ENCODE results near the gene BTN1A1.

BTN1A1 gene

GRCh38 chr6:26556263-26557070 lies 56.4 kb downstream of the BTN1A1 start (continued):
- TF ChIP-seq ZNF792 (tag by site-specific recombination; IDR thresholded peaks at IDR 0.05) (no peak), ZBTB20 (tag by site-specific recombination; IDR thresholded peaks at IDR 0.05) (peak; percentile 75), ZNF211 (tag by site-specific recombination; IDR thresholded peaks at IDR 0.05; ENCODE audit: low read depth) (no peak), ZNF121 (tag by site-specific recombination; IDR thresholded peaks at IDR 0.05) (no peak), MYNN (tag by site-specific recombination; IDR thresholded peaks at IDR 0.05; ENCODE audit: borderline replicate concordance) (no peak), HOXD13 (CRISPR knock-in tag; IDR thresholded peaks at IDR 0.05; ENCODE audit: borderline replicate concordance) (no peak), WT1 (tag by site-specific recombination; IDR thresholded peaks at IDR 0.05) (no peak), PRDM6 (tag by site-specific recombination; IDR thresholded peaks at IDR 0.05) (peak; percentile 66), ZNF335 (tag by site-specific recombination; conservative IDR thresholded peaks at IDR 0.05) (peak; percentile 84), ZFHX2 (tag by site-specific recombination; conservative IDR thresholded peaks at IDR 0.05) (no peak), ZNF202 (tag by site-specific recombination; IDR thresholded peaks at IDR 0.05; ENCODE audit: borderline replicate concordance) (no peak), ZBTB10 (tag by site-specific recombination; IDR thresholded peaks at IDR 0.05) (no peak), ZNF677 (tag by site-specific recombination; IDR thresholded peaks at IDR 0.05) (no peak), ZNF701 (tag by site-specific recombination; IDR thresholded peaks at IDR 0.05) (no peak), ZNF274 (IDR thresholded peaks at IDR 0.05; ENCODE audit: low read length) (no peak), ZNF274 (tag by site-specific recombination; IDR thresholded peaks at IDR 0.05; ENCODE audit: borderline replicate concordance) (no peak), ZBTB21 (tag by site-specific recombination; IDR thresholded peaks at IDR 0.05) (0 out of 2 replicates have a peak, but pooled peaks have one; percentile 25), ZNF426 (tag by site-specific recombination; IDR thresholded peaks at IDR 0.05) (no peak), ZNF16 (tag by site-specific recombination; IDR thresholded peaks at IDR 0.05; ENCODE audit: low read depth) (no peak), OSR2 (tag by site-specific recombination; IDR thresholded peaks at IDR 0.05) (no peak), OVOL3 (tag by site-specific recombination; IDR thresholded peaks at IDR 0.05) (no peak), ZNF660 (tag by site-specific recombination; IDR thresholded peaks at IDR 0.05) (peak; percentile 99), KLF8 (tag by site-specific recombination; IDR thresholded peaks at IDR 0.05) (peak; percentile 67), ZFP41 (tag by site-specific recombination; IDR thresholded peaks at IDR 0.05; ENCODE audit: borderline replicate concordance) (no peak), ZNF404 (tag by site-specific recombination; IDR thresholded peaks at IDR 0.05) (no peak), HOXA7 (CRISPR knock-in tag; IDR thresholded peaks at IDR 0.05; ENCODE audit: borderline replicate concordance) (no peak), ZNF140 (tag by site-specific recombination; IDR thresholded peaks at IDR 0.05) (no peak), ZNF391 (tag by site-specific recombination; IDR thresholded peaks at IDR 0.05; ENCODE audit: borderline replicate concordance, low read depth) (peak; percentile 90; the same call in 1 of the 2 replicates), ZNF658 (tag by site-specific recombination; IDR thresholded peaks at IDR 0.05) (no peak), ZBTB1 (tag by site-specific recombination; IDR thresholded peaks at IDR 0.05) (no peak), MEIS1 (CRISPR knock-in tag; IDR thresholded peaks at IDR 0.05; ENCODE audit: borderline replicate concordance) (no peak), ZNF791 (tag by site-specific recombination; IDR thresholded peaks at IDR 0.05) (no peak), ZNF707 (tag by site-specific recombination; IDR thresholded peaks at IDR 0.05) (no peak), ZNF2 (tag by site-specific recombination; IDR thresholded peaks at IDR 0.05) (peak; percentile 66; the same call in 1 of the 2 replicates)
- TF ChIP-seq, protein P1, sequence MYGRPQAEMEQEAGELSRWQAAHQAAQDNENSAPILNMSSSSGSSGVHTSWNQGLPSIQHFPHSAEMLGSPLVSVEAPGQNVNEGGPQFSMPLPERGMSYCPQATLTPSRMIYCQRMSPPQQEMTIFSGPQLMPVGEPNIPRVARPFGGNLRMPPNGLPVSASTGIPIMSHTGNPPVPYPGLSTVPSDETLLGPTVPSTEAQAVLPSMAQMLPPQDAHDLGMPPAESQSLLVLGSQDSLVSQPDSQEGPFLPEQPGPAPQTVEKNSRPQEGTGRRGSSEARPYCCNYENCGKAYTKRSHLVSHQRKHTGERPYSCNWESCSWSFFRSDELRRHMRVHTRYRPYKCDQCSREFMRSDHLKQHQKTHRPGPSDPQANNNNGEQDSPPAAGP (tag by site-specific recombination; IDR thresholded peaks at IDR 0.05), result 0 out of 2 replicates have a peak, but pooled peaks have one; percentile 19
- TF ChIP-seq, protein P2, sequence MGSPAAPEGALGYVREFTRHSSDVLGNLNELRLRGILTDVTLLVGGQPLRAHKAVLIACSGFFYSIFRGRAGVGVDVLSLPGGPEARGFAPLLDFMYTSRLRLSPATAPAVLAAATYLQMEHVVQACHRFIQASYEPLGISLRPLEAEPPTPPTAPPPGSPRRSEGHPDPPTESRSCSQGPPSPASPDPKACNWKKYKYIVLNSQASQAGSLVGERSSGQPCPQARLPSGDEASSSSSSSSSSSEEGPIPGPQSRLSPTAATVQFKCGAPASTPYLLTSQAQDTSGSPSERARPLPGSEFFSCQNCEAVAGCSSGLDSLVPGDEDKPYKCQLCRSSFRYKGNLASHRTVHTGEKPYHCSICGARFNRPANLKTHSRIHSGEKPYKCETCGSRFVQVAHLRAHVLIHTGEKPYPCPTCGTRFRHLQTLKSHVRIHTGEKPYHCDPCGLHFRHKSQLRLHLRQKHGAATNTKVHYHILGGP (tag by site-specific recombination; IDR thresholded peaks at IDR 0.05), result no peak
